DOHH2 (cell line): ENCODE measurements around the gene CEP44.

ENCODE experiments used
- H3F3A ChIP-seq: fragments of 200-600 bp; sonication (generic), shearing (Covaris generic); 2 replicates; pipeline ENCODE4 v1.6.0; 2016; ENCODE audit warnings: antibody characterized with exemption, mild to moderate bottlenecking; ENCODE audit not compliant: control insufficient read depth, insufficient read depth
- H3K27ac ChIP-seq: fragments of 200-600 bp; sonication (generic); 2 replicates; pipeline ENCODE4 v1.5.1; 2014; ENCODE audit warnings: low read depth, mild to moderate bottlenecking, low read length, moderate library complexity
- H3K27me3 ChIP-seq: fragments of 200-600 bp; sonication (generic); 2 replicates; pipeline ENCODE4 v1.6.1; 2014; ENCODE audit warnings: mild to moderate bottlenecking, low read length, mixed read lengths; ENCODE audit not compliant: control insufficient read depth
- H3K36me3 ChIP-seq: fragments of 200-600 bp; sonication (generic); 2 replicates; pipeline ENCODE4 v1.6.1; 2014; ENCODE audit warnings: mild to moderate bottlenecking, low read length, moderate library complexity, mixed read lengths; ENCODE audit not compliant: control insufficient read depth
- H3K4me1 ChIP-seq: fragments of 200-600 bp; sonication (generic); 2 replicates; pipeline ENCODE4 v1.6.1; 2014; ENCODE audit warnings: mild to moderate bottlenecking, low read length, mixed read lengths; ENCODE audit not compliant: control insufficient read depth
- H3K4me2 ChIP-seq: fragments of 200-600 bp; sonication (generic); 2 replicates; pipeline ENCODE4 v1.6.0; 2014; ENCODE audit warnings: mild to moderate bottlenecking, low read length, moderate library complexity
- H3K4me3 ChIP-seq: fragments of 200-600 bp; sonication (generic); 2 replicates; pipeline ENCODE4 v1.5.1; 2014; ENCODE audit warnings: mild to moderate bottlenecking, low read length, mixed read lengths
- H3K79me2 ChIP-seq: fragments of 200-600 bp; sonication (generic); 2 replicates; pipeline ENCODE4 v1.6.1; 2014; ENCODE audit warnings: mild to moderate bottlenecking, low read length, mixed read lengths; ENCODE audit not compliant: control insufficient read depth
- H3K9me2 ChIP-seq: fragments of 200-600 bp; sonication (generic); replicated peaks from 2 replicates; pipeline ENCODE4 v1.6.1; 2014; ENCODE audit warnings: mild to moderate bottlenecking, low read length, mixed read lengths; ENCODE audit not compliant: control insufficient read depth
- H3K9me3 ChIP-seq: fragments of 200-600 bp; sonication (generic); 2 replicates; pipeline ENCODE4 v1.6.1; 2014; ENCODE audit warnings: antibody characterized with exemption, low read length, mixed read lengths; ENCODE audit not compliant: control insufficient read depth, insufficient read depth
- H4K20me1 ChIP-seq: fragments of 200-600 bp; sonication (generic); 2 replicates; pipeline ENCODE4 v1.6.0; 2014; ENCODE audit warnings: low read depth, mild to moderate bottlenecking, antibody characterized with exemption, low read length, moderate library complexity; ENCODE audit not compliant: control insufficient read depth, insufficient read depth
- EZH2phosphoT487 ChIP-seq: fragments of 200-600 bp; sonication (generic); IDR thresholded peaks from 2 replicates; pipeline ENCODE4 v1.6.1; 2017; ENCODE audit warnings: borderline replicate concordance, mild to moderate bottlenecking, antibody characterized with exemption, low read length, moderate library complexity, mixed read lengths
- TF ChIP-seq, protein P1 (sequence below): fragments of 200-600 bp; sonication (generic); IDR thresholded peaks from one replicate; pipeline ENCODE4 v1.5.1; 2014; ENCODE audit warnings: antibody characterized with exemption, mild to moderate bottlenecking, low read depth, low read length; ENCODE audit not compliant: poor library complexity, severe bottlenecking

Gene CEP44

DNA sequence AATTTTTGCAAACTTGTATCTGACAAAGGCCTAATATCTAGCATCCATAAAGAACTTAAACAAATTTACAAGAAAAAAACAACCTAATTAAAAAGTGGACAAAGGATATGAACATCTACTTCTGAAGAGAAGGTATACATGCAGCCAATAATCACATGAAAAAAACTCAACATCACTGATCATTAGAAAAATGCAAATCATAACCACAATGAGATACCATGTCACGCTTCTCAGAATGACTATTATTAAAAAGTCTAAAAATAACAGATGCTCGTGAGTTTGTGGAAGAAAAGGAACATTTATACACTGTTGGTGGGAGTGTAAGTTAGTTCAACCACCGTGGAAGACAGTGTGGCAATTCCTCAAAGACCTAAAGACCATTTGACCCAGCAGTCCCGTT lies 24.0 kb downstream of the CEP44 start:
- no peaks in the 10 kb centered on the region for H3K4me1 ChIP-seq
- no peak overlapping the region for H3K4me2 ChIP-seq
- TF ChIP-seq, protein P1, sequence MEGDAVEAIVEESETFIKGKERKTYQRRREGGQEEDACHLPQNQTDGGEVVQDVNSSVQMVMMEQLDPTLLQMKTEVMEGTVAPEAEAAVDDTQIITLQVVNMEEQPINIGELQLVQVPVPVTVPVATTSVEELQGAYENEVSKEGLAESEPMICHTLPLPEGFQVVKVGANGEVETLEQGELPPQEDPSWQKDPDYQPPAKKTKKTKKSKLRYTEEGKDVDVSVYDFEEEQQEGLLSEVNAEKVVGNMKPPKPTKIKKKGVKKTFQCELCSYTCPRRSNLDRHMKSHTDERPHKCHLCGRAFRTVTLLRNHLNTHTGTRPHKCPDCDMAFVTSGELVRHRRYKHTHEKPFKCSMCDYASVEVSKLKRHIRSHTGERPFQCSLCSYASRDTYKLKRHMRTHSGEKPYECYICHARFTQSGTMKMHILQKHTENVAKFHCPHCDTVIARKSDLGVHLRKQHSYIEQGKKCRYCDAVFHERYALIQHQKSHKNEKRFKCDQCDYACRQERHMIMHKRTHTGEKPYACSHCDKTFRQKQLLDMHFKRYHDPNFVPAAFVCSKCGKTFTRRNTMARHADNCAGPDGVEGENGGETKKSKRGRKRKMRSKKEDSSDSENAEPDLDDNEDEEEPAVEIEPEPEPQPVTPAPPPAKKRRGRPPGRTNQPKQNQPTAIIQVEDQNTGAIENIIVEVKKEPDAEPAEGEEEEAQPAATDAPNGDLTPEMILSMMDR = no peak
- no peak for TF ChIP-seq EZH2phosphoT487
- H3K36me3 ChIP-seq = peaks cover 56% of the 10 kb centered on the region
- H3K9me3 ChIP-seq = no peaks in the 10 kb centered on the region
- no peaks in the 10 kb centered on the region for H3K9me2 ChIP-seq
- H3F3A ChIP-seq = no peaks in the 10 kb centered on the region
- no peaks in the 10 kb centered on the region for H3K79me2 ChIP-seq
- no peaks in the 10 kb centered on the region for H4K20me1 ChIP-seq
- H3K27me3 ChIP-seq = no peaks in the 10 kb centered on the region
- no peak overlapping the region for H3K4me3 ChIP-seq
- H3K27ac ChIP-seq = no peak overlapping the region

DNA sequence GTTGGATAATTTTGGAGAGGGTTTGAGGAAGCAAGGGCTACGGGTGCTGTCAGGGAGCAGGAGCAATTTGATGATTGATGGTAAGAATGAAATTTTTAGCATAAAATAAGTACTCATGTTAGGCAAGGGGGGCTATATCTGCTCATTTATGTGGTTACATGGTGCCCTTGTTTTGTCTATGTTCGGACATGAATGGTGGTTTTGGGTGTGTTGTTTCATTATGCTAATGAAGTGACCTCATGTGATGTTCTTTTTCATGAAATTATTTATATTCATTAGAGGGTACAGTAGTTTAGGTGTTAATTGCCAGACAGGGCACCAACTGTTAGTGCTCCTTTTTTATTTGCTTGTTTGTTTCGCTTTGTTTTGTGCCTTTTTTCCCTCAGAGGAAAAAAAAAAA lies 29.3 kb downstream of the CEP44 start:
- no peaks in the 10 kb centered on the region for H3K27me3 ChIP-seq
- H3K4me1 ChIP-seq = no peaks in the 10 kb centered on the region
- no peak overlapping the region for H3K27ac ChIP-seq
- peaks cover 39% of the 10 kb centered on the region for H3K36me3 ChIP-seq
- H4K20me1 ChIP-seq = no peaks in the 10 kb centered on the region
- H3K9me2 ChIP-seq = no peaks in the 10 kb centered on the region
- no peaks in the 10 kb centered on the region for H3K9me3 ChIP-seq
- no peaks in the 10 kb centered on the region for H3K79me2 ChIP-seq
- no peak overlapping the region for H3K4me3 ChIP-seq
- no peak for TF ChIP-seq EZH2phosphoT487
- TF ChIP-seq, protein P1 = no peak
- no peak overlapping the region for H3K4me2 ChIP-seq
- H3F3A ChIP-seq = peaks cover 7% of the 10 kb centered on the region; the same call in 1 of the 2 replicates

DNA sequence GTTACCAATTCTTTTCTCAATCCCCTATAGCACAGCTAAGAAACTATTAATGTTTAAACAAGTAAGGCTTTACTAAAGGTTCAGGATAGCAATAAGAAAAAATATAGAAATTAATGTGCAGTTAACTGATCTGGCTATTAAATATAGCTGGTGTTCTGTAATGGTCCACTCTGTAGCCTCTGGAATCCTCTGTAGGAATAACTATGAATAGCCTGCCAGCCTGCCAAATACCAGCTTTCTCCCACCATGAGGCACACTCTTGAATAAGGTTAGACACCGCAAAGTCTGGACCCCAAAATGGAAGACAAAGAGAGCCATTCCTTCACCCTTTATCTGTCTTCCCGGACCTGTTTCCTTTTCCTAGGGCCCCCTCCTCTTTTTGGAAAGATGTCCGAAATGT lies 30.6 kb downstream of the CEP44 start:
- Histone ChIP-seq H3K9me3 (no peaks in the 10 kb centered on the region), H3F3A (peaks cover 7% of the 10 kb centered on the region; the same call in 1 of the 2 replicates), H3K4me1 (no peaks in the 10 kb centered on the region), H3K79me2 (no peaks in the 10 kb centered on the region), H3K36me3 (peaks cover 42% of the 10 kb centered on the region), H3K27ac (no peak overlapping the region), H3K27me3 (no peaks in the 10 kb centered on the region), H4K20me1 (no peaks in the 10 kb centered on the region), H3K9me2 (no peaks in the 10 kb centered on the region), H3K4me3 (no peak overlapping the region), H3K4me2 (no peak overlapping the region)
- no peak for TF ChIP-seq EZH2phosphoT487
- TF ChIP-seq, protein P1 = no peak
